HG02798 (cell line): ENCODE measurements around the gene ESRP2.

Experiments used
- ATAC-seq: cut with Tn5 transposase; IDR thresholded peaks from one replicate; pipeline ENCODE4 v1.9.1; 2021; ENCODE audit warnings: mild to moderate bottlenecking; ENCODE audit not compliant: unreplicated experiment, poor library complexity

The ESRP2 gene

GRCh38 chr16:68242926-68243858 is 7.3 kb upstream of the ESRP2 start:
- ATAC-seq, result no peak

DNA sequence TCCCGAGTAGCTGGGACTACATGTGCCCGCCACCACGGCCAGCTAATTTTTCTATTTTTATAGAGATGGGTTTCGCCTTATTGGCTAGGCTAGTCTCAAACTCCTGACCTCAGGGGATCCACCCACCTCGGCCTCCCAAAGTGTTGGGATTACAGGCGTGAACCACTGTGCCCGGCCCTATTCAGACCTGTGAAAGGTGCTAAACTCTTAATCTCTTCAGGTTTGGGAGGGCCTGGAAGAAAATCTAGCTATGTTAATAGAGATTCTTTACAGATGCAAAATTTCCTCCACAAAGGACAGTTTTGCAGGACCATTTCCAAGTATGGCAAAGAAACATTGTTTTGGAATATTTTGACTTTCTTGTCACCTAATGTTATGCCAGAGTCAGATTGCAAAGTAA is 6.2 kb upstream of the ESRP2 start:
- ATAC-seq, result no peak

DNA sequence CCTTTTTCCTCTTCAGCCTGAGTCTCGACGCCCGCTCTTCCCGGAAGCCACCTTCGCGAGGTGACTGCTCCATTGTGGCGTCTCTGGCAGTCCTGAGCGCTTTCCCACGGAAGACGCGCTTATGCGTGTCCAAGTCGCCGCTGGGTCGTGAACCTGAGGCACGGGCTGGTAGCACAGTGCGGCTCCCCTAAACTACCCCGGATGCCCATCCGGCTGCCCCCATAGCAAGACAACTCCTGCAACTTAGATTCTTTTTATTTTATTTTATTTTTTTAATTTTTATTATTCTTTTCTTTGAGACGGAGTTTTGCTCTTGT is 2.1 kb upstream of the ESRP2 start:
- no peak for ATAC-seq

- ATAC-seq, result peak; percentile 84
These were observed 1.5 kb upstream of the ESRP2 start for GRCh38 chr16:68237243-68238028.

DNA sequence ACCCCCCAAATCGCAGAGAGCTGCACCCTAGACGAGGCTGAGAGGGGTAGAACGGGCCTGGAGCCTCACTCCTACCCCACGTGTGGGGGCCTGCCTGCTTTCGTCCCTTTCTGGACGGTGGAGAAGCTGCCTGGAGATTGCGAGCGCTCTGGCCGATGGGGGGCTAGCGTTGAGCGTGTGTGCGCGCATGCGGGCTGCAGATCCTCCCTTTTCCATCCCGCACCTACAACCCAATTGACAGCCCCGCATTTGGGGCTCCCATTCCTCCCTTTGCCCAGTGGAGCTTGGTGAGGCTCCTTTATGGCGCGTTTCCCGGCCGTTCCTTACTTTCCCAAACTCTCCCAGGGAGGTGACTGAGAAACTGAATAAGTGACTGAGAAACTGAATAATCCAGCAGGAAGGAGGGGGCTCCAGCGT is 907 bp upstream of the ESRP2 start:
- no peak for ATAC-seq

DNA sequence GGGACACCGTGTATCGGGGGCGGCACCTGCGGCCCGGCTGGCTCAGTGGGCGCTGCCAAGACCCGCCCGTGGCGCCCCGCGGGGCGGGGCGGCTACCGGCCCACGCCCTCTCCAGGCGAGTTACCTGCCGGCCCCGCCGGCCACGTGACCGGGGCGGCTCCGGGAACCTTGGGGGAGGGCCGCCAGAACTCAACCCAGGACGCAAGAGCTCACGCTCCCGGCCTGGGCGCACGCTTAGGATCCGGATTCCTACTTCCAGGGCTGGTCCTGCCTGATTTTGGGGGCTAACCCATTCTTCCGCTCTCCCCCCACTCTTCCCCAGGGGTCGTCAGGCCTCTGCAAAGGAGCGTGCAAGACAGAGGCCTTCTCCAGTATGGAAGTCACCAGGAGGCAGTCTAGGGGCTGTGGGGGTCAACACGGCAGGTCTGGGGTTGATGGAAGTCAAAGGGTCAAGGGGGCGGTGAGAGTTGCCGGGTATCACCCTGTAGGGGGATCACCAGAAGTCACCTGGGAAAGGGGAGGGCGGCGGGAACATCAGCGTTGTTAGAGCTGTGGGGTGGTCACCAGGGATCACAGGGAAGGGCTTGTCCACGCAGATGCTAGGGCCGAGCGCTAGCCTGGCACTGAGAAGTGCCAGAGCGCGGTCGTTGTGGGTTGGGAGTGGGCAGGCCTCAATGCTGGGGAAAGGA is 354 bp upstream of the ESRP2 start:
- ATAC-seq, result no peak

DNA sequence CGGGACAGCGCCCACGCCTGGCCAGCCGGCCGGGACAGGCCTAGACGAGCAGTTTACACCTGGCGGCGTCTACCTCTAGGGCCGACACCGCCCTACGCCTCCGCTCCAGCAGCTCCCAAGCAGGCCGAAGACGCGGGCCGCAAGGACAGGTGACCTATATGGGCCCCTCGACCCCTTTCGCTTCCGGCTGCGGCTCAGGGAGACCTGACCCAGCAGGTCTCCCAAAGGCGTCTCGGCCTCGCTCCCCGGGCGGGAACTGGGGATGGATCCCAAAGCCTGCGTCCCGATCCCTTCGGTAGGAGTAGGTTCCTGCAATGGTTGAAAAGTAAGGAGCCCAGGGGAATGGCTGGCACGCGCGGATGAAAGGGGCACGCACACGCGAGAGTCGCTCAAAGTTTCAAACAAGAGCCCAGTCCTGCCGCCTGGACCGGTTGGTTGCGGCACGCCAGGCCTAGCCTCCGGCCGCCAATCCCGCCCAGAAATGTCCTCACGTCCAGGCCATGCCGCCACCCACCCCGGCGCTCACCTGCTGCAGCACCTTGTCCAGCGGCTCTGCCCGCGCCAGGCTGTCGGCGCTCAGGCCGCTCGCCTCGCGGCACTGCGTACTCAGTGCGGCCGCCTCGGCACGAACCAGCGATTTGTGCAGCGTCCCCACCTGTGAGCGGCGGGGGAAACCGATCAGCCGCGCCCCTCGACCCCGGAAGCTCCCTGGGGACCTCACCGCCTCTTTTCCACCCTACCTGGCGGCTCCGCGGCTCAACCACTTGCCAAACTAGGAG is 630 bp downstream of the ESRP2 start:
- no peak for ATAC-seq

- ATAC-seq, result no peak
These were observed 1.5 kb downstream of the ESRP2 start for GRCh38 chr16:68234188-68235107.

DNA sequence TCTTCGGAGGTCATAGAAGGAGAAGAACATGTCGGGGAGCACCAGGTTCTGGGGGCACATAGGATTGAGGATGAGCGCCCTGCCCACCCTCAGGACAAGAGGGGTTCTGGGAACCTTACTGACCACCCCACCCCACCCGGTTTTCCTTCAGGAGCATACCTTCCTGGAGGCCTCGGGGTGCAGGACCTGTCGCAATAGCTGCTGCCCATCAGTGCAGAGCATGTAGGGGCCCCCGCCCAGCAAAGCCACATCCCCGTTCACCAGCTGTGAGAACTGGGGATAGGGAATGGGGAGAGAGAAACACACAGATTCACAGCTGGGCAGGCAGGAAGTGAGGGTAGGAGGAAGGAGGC is 2.1 kb downstream of the ESRP2 start:
- no peak for ATAC-seq

DNA sequence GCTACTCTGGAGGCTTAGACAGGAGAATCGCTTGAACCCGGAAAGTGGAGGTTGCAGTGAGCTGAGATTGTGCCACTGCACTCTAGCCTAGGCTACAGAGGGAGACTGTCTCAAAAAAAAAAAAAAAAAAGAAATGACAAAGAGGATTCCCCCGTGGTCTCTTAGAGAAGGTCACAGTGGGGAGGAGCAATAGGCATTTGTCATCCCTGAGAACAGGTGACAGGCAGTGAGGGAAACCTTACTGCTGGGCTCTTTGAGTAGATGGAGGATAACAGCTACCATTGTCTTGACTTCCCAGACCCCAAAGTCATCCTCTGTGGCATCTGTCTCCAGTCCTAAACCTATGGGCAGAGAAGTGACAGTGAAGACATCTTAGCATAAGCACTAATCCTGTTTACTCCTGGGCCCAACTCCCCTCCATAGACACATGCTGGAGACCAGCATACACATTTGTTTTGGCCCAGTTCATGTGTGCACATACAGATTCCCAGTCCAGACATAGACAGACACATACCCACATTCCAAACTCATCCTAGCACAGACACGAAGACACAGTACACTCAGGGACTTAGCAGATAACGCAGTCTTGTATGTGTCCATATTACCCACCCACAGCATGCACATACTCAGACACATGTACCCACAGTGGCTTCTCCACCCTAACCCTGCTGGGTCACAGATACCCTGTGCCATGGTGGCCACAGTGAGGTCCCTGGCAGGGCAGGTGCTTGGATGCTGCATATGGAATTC is 2.7 kb downstream of the ESRP2 start:
- no peak for ATAC-seq

- ATAC-seq, result no peak
These were observed 3.6 kb downstream of the ESRP2 start for GRCh38 chr16:68232335-68232734.

GRCh38 chr16:68231384-68232136 is 4.4 kb downstream of the ESRP2 start:
- no peak for ATAC-seq

DNA sequence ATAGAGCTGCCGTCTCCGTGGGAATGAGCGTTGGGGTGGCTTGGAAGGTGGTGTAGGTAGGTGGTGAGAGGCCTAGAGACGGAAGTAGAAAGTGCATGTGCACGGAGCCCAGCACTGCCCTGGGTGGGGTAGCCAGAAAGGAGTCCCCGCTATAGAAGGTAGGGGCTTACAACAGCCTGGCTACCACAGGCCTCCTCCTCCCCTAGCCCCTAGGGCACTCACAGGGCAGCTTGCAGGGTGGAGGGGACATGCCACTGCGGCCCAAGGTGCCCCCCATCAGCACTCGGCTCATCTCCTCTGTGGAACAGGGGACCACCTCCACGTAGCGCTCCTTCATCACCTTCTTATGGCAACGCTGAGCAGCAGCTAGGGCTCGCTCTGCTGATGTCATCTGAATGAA is 5.0 kb downstream of the ESRP2 start:
- no peak for ATAC-seq

- ATAC-seq, result no peak
These were observed 5.8 kb downstream of the ESRP2 start for GRCh38 chr16:68230176-68230571.

- ATAC-seq, result no peak
These were observed 6.3 kb downstream of the ESRP2 start for GRCh38 chr16:68229431-68230175.

DNA sequence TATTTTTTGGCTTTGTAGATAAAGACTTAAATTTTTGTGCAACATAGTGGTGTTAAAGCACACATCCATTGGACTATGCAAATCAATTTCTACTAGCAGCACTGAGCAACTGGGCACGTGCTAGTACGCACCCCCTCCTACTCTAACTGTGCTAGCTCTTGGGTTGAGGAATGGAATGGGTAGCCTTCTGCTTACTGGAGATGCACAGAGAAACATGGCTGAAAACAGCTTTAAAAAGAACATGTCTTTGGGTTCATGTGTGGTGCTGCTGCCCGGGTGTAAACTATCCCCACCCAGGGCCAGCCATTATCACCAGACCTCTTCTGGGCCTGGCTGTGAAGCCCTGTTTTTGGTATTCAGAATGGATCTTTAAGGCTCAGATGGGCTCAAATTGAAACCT is 7.3 kb downstream of the ESRP2 start:
- ATAC-seq, result no peak

DNA sequence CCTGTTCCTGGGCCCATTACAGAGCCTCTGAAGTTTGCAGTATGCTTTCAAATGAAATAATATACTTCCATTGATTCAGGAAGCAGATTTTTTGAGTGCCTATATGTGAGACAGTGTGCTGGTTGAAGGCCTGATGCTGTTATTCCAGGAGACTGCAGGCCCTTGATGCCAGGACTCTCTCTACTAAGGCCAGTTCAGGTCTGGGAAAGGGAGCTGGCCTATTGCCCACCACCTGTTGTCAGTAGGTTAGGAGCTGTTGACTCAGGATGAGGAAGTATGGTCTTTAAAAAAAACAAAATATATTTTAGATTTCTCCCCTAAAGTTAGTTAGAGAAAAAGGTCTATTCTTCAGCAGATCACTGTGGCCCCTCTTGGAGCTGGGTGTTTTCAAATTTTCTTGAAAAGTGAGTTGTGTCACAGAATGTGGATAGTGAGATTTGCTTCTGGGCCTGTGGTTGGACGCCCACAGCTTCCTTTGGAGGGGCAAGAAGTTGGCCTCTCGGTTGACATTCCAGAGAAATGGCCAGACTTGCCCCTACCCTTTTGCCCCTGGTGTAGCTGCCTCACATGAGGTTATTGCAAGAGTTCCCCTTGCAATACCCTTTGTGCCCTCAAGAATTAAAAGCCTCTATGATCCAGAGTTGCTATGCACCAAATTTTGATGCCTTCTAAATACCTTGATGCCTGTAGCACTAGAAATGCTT is 7.9 kb downstream of the ESRP2 start:
- no peak for ATAC-seq
